GM18517 (cell line): ENCODE data around the gene FHOD3.
"Not testable (repeated sequence)": the region's sequence is repeated elsewhere in the genome, so short reads cannot be mapped to it uniquely, and the experiment has no call there.

ENCODE experiments used
- ATAC-seq: cut with Tn5 transposase; IDR thresholded peaks from one replicate; pipeline ENCODE4 v1.9.1; 2021; ENCODE audit warnings: mild to moderate bottlenecking, moderate library complexity; ENCODE audit not compliant: unreplicated experiment

FHOD3 gene

GRCh38 chr18:36535202-36535935, 237.9 kb downstream of the FHOD3 start:
- ATAC-seq = no peak

DNA sequence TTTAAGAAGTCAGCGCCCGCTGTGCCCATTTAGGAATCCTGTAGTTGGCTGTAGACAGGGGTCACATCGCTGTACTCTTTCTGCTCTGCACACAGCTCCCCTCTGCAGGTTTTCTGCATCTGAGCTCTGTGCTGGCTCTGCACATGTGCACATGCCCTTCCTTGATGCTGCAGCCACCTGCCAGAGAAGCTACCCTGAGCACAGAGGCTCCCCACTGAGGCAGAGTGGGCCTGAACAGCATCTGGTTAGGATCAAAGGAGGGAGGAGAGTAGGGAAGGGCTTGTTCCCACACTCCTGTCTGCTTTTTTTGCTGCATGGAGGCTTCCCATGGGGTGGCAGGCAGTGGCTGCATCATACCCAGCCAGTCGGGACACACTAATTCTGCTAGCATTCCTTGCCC, 238.9 kb downstream of the FHOD3 start:
- ATAC-seq = no peak

DNA sequence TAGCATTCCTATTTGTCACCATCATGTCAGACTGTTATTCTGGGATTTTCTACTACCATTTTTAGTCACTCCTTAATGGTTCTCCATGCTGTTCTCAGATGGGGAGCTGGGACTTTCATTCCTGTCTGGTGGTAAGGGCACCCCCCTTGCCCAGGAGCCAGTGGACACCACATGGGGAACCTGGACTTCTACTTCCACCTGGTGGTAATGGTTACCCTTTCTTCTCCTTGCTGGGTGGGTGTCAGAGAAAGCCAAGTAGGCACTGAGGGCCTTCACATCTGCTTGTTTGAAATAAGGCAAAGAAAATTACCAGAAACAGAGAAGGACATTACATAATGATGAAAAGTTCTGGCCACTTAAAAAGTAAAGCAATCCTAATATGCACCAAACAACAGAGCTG, 239.8 kb downstream of the FHOD3 start:
- ATAC-seq = no peak

- ATAC-seq = no peak
Observed at GRCh38 chr18:36539674-36540231, 242.2 kb downstream of the FHOD3 start.

DNA sequence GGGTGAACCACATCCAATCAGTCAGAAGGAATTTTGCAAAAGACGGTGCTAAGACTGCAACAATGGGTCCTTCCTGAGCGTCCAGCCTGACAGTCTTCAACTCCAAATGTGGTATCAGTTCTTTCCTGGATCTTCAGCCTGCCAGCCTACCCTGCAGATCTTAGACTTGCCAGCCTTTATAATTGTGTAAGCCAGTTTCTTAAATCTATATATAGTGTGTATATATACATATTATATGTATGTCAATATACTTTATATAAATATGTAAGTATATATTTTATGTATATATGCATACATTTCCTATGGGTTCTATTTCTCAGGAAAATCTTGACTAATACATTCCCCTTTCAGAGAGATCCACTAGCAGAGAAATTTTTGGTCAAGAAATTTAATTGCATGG, 245.5 kb downstream of the FHOD3 start:
- ATAC-seq = no peak

GRCh38 chr18:36543991-36544725, 246.6 kb downstream of the FHOD3 start:
- no peak for ATAC-seq

DNA sequence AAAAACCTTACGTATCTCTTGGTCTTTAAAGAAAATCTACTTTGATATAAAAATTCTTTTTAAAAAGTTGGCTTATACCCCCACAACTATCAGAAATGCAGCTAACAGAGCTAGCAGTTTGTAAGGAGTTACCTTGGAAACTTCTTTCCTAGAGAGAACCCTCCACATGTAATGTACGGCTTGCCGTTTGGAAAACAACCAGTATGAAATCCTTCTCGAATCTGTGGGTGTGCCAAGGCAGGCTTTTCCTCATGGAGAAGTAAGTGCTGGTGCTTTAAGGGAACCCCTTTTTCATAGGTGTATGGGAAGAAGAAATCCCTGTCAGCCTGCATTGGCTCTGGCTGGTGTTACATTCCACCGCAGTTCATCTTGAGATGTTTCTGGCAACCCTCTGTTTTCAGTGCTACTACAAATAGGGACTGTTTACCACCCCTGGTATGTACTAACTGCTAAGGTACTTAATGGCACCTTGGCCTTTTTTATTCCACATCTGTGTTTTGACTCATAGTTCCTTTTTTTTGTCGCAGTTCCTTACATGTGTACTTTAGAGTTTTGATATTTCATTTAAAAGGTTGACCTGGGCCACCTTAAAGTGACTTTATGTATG, 248.4 kb downstream of the FHOD3 start:
- no peak for ATAC-seq

DNA sequence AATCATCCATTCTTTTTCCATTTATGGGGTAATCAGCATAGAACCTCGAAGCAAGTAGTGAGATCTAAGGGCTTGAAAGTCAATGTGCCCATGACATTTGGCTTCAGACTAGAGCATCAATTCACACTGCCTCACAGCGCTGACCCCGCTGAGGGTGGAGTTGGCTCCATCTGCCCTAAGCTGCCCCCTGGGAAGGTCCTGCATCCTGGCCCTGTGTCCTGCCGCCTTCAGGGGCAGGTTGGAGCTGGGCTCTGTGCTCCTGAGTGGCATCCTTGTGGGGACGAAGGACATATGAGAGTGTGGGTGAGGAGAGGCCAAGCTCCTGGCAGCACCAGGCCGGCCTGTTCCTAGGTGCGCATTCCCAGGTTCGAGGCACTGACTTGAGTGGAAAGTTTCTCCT, 249.4 kb downstream of the FHOD3 start:
- no peak for ATAC-seq

- ATAC-seq = no peak
Observed at GRCh38 chr18:36547544-36547943, 250.0 kb downstream of the FHOD3 start.

- ATAC-seq = not testable (repeated sequence)
Observed at GRCh38 chr18:36551274-36551673, 253.8 kb downstream of the FHOD3 start.

GRCh38 chr18:36558234-36558633, 260.7 kb downstream of the FHOD3 start:
- ATAC-seq = no peak

DNA sequence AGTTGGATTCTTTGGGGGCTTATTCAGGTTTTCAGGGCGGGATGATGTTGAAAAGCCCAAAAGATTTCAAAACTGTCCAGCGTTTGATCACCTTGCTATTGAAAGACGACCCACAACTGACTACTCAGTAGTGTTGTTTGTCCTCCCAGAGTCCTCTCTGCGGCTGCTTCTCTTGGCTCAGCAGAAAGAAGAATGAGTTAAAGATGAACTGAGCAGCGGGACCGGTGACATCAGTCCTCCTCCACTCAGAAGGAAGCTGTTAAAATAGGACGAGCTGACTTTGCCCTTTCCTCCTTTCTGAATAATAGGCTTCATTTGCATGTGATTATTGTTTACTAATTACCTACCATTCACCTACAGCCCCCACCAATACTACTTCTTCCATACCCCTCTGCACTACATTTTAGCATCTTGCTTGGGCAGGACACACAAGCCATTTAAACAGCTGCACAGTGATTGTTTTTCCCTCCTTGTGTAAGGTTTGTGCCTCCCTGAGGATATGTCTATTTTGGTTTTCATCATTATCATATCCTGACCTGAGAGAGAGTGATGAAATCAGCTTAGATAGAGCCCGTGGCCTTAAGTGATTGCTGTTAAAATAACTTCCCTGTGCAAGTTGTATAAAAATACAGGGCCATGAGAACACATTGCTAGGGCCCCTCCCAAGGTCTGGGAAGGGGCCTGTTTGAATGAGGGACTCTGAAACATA, 261.8 kb downstream of the FHOD3 start:
- ATAC-seq = no peak

DNA sequence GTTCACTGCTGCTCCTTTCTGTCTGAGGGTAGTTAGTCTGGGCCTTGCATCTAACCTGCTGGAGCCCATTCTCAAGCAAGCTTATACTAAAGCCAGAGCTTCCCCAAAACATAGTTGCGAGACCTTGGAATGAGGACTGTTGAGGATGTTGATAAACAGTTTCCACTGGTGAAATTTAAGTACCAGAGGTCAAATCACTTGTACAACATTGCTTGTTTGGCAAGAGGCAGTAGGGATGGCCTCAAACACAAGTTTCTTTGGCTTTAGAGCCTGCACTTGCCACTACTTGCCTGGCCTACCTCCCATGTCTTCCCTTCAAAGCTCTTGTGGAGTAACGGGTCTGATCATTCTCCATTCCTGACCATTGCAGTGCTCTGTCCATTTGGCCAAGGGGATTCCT, 262.7 kb downstream of the FHOD3 start:
- ATAC-seq = no peak

GRCh38 chr18:36561046-36561445, 263.5 kb downstream of the FHOD3 start:
- ATAC-seq = no peak

- ATAC-seq = no peak
Observed at GRCh38 chr18:36564841-36565240, 267.3 kb downstream of the FHOD3 start.

DNA sequence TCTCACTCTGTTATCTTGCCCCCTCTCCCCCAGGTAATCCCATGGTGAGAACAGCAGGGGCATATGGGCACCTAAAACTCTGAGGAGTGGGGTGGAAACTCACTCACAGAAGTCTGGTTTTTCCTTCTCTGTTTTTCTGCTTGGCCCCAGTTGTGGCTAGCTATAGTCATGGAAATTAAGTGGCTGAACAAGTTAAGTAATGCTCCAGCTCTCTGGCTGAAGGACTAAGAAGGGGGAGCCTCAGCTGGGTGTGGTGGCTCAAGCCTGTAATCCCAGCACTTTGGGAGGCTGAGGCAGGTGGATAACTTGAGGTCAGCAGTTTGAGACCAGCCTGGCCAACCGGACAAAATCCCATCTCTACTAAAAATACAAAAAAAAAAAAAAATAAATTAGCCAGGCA, 270.3 kb downstream of the FHOD3 start:
- ATAC-seq = no peak

DNA sequence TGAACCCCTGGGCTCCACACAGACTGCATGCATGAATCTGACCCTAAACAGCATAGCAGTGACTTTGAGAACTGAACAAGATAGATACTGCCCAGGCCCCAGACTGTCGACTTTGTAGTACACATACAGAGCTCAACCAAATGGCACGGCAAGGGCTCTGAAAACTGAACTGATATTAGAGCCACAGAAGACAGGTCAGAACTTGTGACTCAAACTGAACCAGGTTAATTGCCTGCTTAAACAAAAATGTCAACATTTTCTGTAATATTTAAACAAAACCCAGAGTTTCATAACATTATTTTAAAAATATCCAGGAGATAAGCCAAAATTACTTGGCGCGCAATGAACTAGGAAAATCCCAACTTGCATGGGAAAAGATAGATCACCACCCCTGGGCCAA, 271.0 kb downstream of the FHOD3 start:
- no peak for ATAC-seq

- ATAC-seq = no peak
Observed at GRCh38 chr18:36572135-36572856, 274.8 kb downstream of the FHOD3 start.

DNA sequence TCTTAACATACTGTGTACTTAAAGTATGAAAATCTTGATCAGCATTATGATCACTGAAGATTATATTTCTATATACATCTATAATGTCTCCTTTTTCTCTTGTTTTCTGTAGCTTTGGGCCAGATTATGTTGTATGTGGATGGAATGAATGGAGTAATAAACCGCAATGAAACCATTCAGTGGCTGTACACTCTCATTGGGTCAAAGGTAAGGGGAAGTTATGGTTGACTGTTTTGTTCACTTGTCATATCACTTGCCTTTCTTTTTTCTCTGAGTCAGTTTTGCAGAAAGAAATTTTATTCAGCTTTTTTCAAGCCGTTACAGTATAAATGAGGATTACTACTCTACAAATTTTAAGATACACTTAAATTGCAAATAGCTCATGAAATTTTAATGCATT, 278.8 kb downstream of the FHOD3 start:
- no peak for ATAC-seq

GRCh38 chr18:36578871-36579710, 281.6 kb downstream of the FHOD3 start:
- ATAC-seq = no peak
